ENCODE data around the gene CNIH2.
"Not testable (repeated sequence)": the region's sequence is repeated elsewhere in the genome, so short reads cannot be mapped to it uniquely, and the experiment has no call there.

Gene CNIH2

GRCh38 chr11:66277471-66278362, at the start of gene CNIH2:
TSS of gene CNIH2 (plus strand) at chr11:66278175. CDS start at chr11:66278457, 282 bp downstream.
- no peak for DNase-seq (ENCODE audit: low read depth, low spot score)

GRCh38 chr11:66228521-66228920, 49.5 kb upstream of the CNIH2 start:
- DNase-seq (ENCODE audit: low read depth, low spot score) = peak; percentile 57

- no peak for DNase-seq (ENCODE audit: low read depth, low spot score)
Observed at GRCh38 chr11:66230156-66230555, 47.8 kb upstream of the CNIH2 start.

GRCh38 chr11:66230978-66231377, 47.0 kb upstream of the CNIH2 start:
- no peak for DNase-seq (ENCODE audit: low read depth, low spot score)

- no peak for DNase-seq (ENCODE audit: low read depth, low spot score)
Observed at GRCh38 chr11:66231561-66231960, 46.4 kb upstream of the CNIH2 start.

- no peak for DNase-seq (ENCODE audit: low read depth, low spot score)
Observed at GRCh38 chr11:66232769-66233168, 45.2 kb upstream of the CNIH2 start.

- no peak for DNase-seq (ENCODE audit: low read depth, low spot score)
Observed at GRCh38 chr11:66233301-66233700, 44.7 kb upstream of the CNIH2 start.

- DNase-seq (ENCODE audit: low read depth, low spot score) = no peak
Observed at GRCh38 chr11:66235141-66235540, 42.8 kb upstream of the CNIH2 start.

- no peak for DNase-seq (ENCODE audit: low read depth, low spot score)
Observed at GRCh38 chr11:66237867-66238266, 40.1 kb upstream of the CNIH2 start.

GRCh38 chr11:66238786-66239413, 39.1 kb upstream of the CNIH2 start:
- DNase-seq (ENCODE audit: low read depth, low spot score) = no peak

- DNase-seq (ENCODE audit: low read depth, low spot score) = no peak
Observed at GRCh38 chr11:66239511-66239910, 38.5 kb upstream of the CNIH2 start.

GRCh38 chr11:66239998-66240780, 37.8 kb upstream of the CNIH2 start:
- DNase-seq (ENCODE audit: low read depth, low spot score) = peak; percentile 64

GRCh38 chr11:66240781-66241136, 37.2 kb upstream of the CNIH2 start:
- DNase-seq (ENCODE audit: low read depth, low spot score) = no peak

GRCh38 chr11:66242095-66242765, 35.7 kb upstream of the CNIH2 start:
- no peak for DNase-seq (ENCODE audit: low read depth, low spot score)

- DNase-seq (ENCODE audit: low read depth, low spot score) = no peak
Observed at GRCh38 chr11:66243782-66244535, 34.0 kb upstream of the CNIH2 start.

GRCh38 chr11:66247295-66247694, 30.7 kb upstream of the CNIH2 start:
- DNase-seq (ENCODE audit: low read depth, low spot score) = peak; percentile 30

- no peak for DNase-seq (ENCODE audit: low read depth, low spot score)
Observed at GRCh38 chr11:66247801-66248200, 30.2 kb upstream of the CNIH2 start.

GRCh38 chr11:66248903-66249302, 29.1 kb upstream of the CNIH2 start:
- no peak for DNase-seq (ENCODE audit: low read depth, low spot score)

GRCh38 chr11:66251809-66252208, 26.2 kb upstream of the CNIH2 start:
- no peak for DNase-seq (ENCODE audit: low read depth, low spot score)

- not testable (repeated sequence) for DNase-seq (ENCODE audit: low read depth, low spot score)
Observed at GRCh38 chr11:66253081-66253480, 24.9 kb upstream of the CNIH2 start.

- no peak for DNase-seq (ENCODE audit: low read depth, low spot score)
Observed at GRCh38 chr11:66258473-66258893, 19.5 kb upstream of the CNIH2 start.

Measured in ELF-1 (cell line).